Thyroid gland (tissue), 4 donors: ENCODE measurements around the gene CHST8.

Experiments
- CTCF ChIP-seq, 6 experiments: fragments of 200-600 bp in 3 of 6; fragments of 450-650 bp in 3 of 6; sonication (generic) in 3 of 6; IDR thresholded peaks; one replicate each; pipeline ENCODE4 v1.5.1; 2016 to 2019; ENCODE audit warnings: antibody characterized with exemption in 6 of 6, mild to moderate bottlenecking in 2 of 6, inconsistent platforms in 1 of 6, moderate library complexity in 1 of 6
- POLR2A ChIP-seq, 2 donors: fragments of 450-650 bp; IDR thresholded peaks; one replicate each; pipeline ENCODE4 v1.6.1; 2017; ENCODE audit warnings: antibody characterized with exemption in 2 of 2, mild to moderate bottlenecking in 2 of 2, moderate library complexity in 1 of 2

- TF ChIP-seq CTCF (IDR thresholded peaks at IDR 0.05) = no peak
- TF ChIP-seq POLR2A (IDR thresholded peaks at IDR 0.05) = no peak
Measured at GRCh38 chr19:33721735-33722297, 100.1 kb downstream of the CHST8 start.
